ENCODE data around the gene CREB5. TPM values are rescaled to one million over a fixed set of nuclear protein-coding genes. Genes with fewer than 3 reads are reported as not detected.
"Not testable (repeated sequence)": the region's sequence is repeated elsewhere in the genome, so short reads cannot be mapped to it uniquely, and the experiment has no call there.

The CREB5 gene
- polyA plus RNA-seq, 1 donor from 2014 or later: 3.7 TPM

GRCh38 chr7:28785041-28785995, 373.0 kb downstream of the CREB5 start:
- TF ChIP-seq EZH2 (IDR thresholded peaks at IDR 0.05; ENCODE audit: borderline replicate concordance, insufficient read depth, low read length, poor library complexity, severe bottlenecking): no peak
- no peak for TF ChIP-seq MXI1 (conservative IDR thresholded peaks at IDR 0.05; ENCODE audit: poor library complexity, severe bottlenecking)
- Histone ChIP-seq H3K36me3 (ENCODE audit: insufficient read depth, low read length) (no peaks in the 10 kb centered on the region), H3K27ac (ENCODE audit: low read length) (no peak overlapping the region), H3K79me2 (replicated peaks; ENCODE audit: insufficient read depth, low read length) (no peaks in the 10 kb centered on the region), H3K27me3 (ENCODE audit: insufficient read depth, low read depth, low read length) (no peaks in the 10 kb centered on the region), H3K9me3 (ENCODE audit: low read length) (no peaks in the 10 kb centered on the region), H3F3A (ENCODE audit: insufficient read depth, low read length, poor library complexity, severe bottlenecking) (no peaks in the 10 kb centered on the region), H3K9ac (ENCODE audit: low read length) (no peak overlapping the region), H3K9me2 (ENCODE audit: insufficient read depth, low read length) (no peaks in the 10 kb centered on the region), H4K20me1 (ENCODE audit: insufficient read depth) (no peaks in the 10 kb centered on the region), H3K4me3 (ENCODE audit: low read length) (no peak overlapping the region), H3K4me2 (ENCODE audit: low read length) (no peak overlapping the region), H2AFZ (ENCODE audit: low read depth, low read length) (no peak overlapping the region)

GRCh38 chr7:28786156-28786555, 373.8 kb downstream of the CREB5 start:
- H3K9me3 ChIP-seq (ENCODE audit: low read length); H3K27me3 ChIP-seq (ENCODE audit: insufficient read depth, low read depth, low read length); H3K79me2 ChIP-seq (replicated peaks; ENCODE audit: insufficient read depth, low read length); H3K4me3 ChIP-seq (ENCODE audit: low read length); H3K9ac ChIP-seq (ENCODE audit: low read length); H4K20me1 ChIP-seq (ENCODE audit: insufficient read depth); H2AFZ ChIP-seq (ENCODE audit: low read depth, low read length); H3K4me2 ChIP-seq (ENCODE audit: low read length); H3K9me2 ChIP-seq (ENCODE audit: insufficient read depth, low read length); H3F3A ChIP-seq (ENCODE audit: insufficient read depth, low read length, poor library complexity, severe bottlenecking); H3K27ac ChIP-seq (ENCODE audit: low read length); H3K36me3 ChIP-seq (ENCODE audit: insufficient read depth, low read length): not testable (repeated sequence)

GRCh38 chr7:28787106-28787505, 374.8 kb downstream of the CREB5 start:
- Histone ChIP-seq H3K79me2 (replicated peaks; ENCODE audit: insufficient read depth, low read length) (no peaks in the 10 kb centered on the region), H3K9me2 (ENCODE audit: insufficient read depth, low read length) (no peaks in the 10 kb centered on the region), H2AFZ (ENCODE audit: low read depth, low read length) (no peak overlapping the region), H3K36me3 (ENCODE audit: insufficient read depth, low read length) (no peaks in the 10 kb centered on the region), H3K9me3 (ENCODE audit: low read length) (no peaks in the 10 kb centered on the region), H3K27me3 (ENCODE audit: insufficient read depth, low read depth, low read length) (no peaks in the 10 kb centered on the region), H3K9ac (ENCODE audit: low read length) (no peak overlapping the region), H3K27ac (ENCODE audit: low read length) (no peak overlapping the region), H3K4me3 (ENCODE audit: low read length) (no peak overlapping the region), H3F3A (ENCODE audit: insufficient read depth, low read length, poor library complexity, severe bottlenecking) (no peaks in the 10 kb centered on the region), H4K20me1 (ENCODE audit: insufficient read depth) (no peaks in the 10 kb centered on the region), H3K4me2 (ENCODE audit: low read length) (no peak overlapping the region)
- TF ChIP-seq POLR2AphosphoS5 (IDR thresholded peaks at IDR 0.05) (no peak), EZH2 (IDR thresholded peaks at IDR 0.05; ENCODE audit: borderline replicate concordance, insufficient read depth, low read length, poor library complexity, severe bottlenecking) (no peak), MXI1 (conservative IDR thresholded peaks at IDR 0.05; ENCODE audit: poor library complexity, severe bottlenecking) (no peak), EP300 (conservative IDR thresholded peaks at IDR 0.05; ENCODE audit: poor library complexity, severe bottlenecking) (no peak), CTCF (IDR thresholded peaks at IDR 0.05; ENCODE audit: poor library complexity, severe bottlenecking) (no peak)

- no peaks in the 10 kb centered on the region for H3F3A ChIP-seq (ENCODE audit: insufficient read depth, low read length, poor library complexity, severe bottlenecking)
- no peak overlapping the region for H3K4me2 ChIP-seq (ENCODE audit: low read length)
- H4K20me1 ChIP-seq (ENCODE audit: insufficient read depth): no peaks in the 10 kb centered on the region
- no peak overlapping the region for H3K9ac ChIP-seq (ENCODE audit: low read length)
- no peaks in the 10 kb centered on the region for H3K36me3 ChIP-seq (ENCODE audit: insufficient read depth, low read length)
- no peak for TF ChIP-seq EZH2 (IDR thresholded peaks at IDR 0.05; ENCODE audit: borderline replicate concordance, insufficient read depth, low read length, poor library complexity, severe bottlenecking)
- TF ChIP-seq POLR2AphosphoS5 (IDR thresholded peaks at IDR 0.05): no peak
- no peak for TF ChIP-seq SMC3 (conservative IDR thresholded peaks at IDR 0.05; ENCODE audit: poor library complexity)
- no peak for TF ChIP-seq EP300 (conservative IDR thresholded peaks at IDR 0.05; ENCODE audit: poor library complexity, severe bottlenecking)
- no peak for TF ChIP-seq RAD21 (conservative IDR thresholded peaks at IDR 0.05)
- no peak for TF ChIP-seq MXI1 (conservative IDR thresholded peaks at IDR 0.05; ENCODE audit: poor library complexity, severe bottlenecking)
- H3K9me2 ChIP-seq (ENCODE audit: insufficient read depth, low read length): no peaks in the 10 kb centered on the region
- no peak overlapping the region for H3K4me3 ChIP-seq (ENCODE audit: low read length)
- H3K79me2 ChIP-seq (replicated peaks; ENCODE audit: insufficient read depth, low read length): no peaks in the 10 kb centered on the region
- no peaks in the 10 kb centered on the region for H3K27me3 ChIP-seq (ENCODE audit: insufficient read depth, low read depth, low read length)
- H2AFZ ChIP-seq (ENCODE audit: low read depth, low read length): no peak overlapping the region
- H3K27ac ChIP-seq (ENCODE audit: low read length): no peak overlapping the region
- H3K9me3 ChIP-seq (ENCODE audit: low read length): no peaks in the 10 kb centered on the region
Observed at GRCh38 chr7:28790467-28790866, 378.1 kb downstream of the CREB5 start.
